ENCODE data around the gene GINM1. TPM values are rescaled to one million over a fixed set of nuclear protein-coding genes. Genes with fewer than 3 reads are reported as not detected.

Gene GINM1
- polyA plus RNA-seq (2013), result 25.6 and 25.7 TPM in 2 replicates

DNA sequence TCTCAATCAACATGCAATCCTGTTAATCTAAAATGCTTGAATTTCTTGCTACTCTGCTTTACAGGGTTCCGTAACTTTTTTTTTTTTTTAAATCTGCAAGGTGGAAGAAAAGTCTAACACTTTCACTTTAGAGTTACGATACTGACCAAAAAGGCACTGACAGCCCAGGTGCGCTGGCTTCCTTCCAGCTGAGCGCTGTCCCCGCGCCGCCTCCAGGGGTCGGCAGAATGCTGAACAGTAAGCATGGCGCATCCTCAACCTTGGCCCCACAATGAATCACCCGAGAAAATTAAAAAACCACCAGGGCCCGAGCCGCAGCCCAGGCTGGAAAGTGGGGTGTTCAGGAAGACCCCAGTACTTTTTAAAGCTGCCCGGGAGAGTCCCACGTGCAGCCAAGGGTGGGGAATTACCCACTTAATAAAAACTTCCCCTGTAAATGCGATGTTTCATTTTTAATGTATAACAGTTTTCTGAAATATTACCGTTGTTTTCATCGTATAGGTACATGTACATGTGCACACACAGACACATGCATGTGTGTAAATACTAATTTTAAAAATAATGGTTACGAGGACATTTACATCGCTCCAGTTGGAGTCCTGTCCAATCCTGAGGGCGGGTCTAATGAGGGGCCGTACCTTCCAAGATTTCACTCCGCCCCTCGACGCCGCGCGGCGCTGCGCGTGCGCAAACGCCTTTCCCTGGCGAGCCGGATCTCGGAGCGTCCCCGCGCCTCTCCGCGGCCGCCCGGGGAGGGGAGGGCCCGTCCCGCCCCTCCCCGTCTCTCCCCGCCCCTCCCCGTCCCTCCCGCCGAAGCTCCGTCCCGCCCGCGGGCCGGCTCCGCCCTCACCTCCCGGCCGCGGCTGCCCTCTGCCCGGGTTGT lies at the start of gene GINM1:
TSS of gene GINM1 (plus strand) at position 849 of the 883 bp plus-strand sequence. CDS start 40 bp downstream, outside the sequence.
- Histone ChIP-seq H2BK5ac (ENCODE audit: low read depth, low read length, poor library complexity) (peak within 1 kb of the TSS; percentile 91), H3K14ac (ENCODE audit: low read length) (peak within 1 kb of the TSS; percentile 88), H2AFZ (ENCODE audit: insufficient read depth, low read length, poor library complexity) (peak within 1 kb of the TSS; percentile 98), H3K18ac (ENCODE audit: low read length) (peak within 1 kb of the TSS; percentile 96), H2AK5ac (ENCODE audit: low read length) (no peak within 1 kb of the TSS), H3K9ac (ENCODE audit: low read length) (peak within 1 kb of the TSS; percentile 82), H4K12ac (ENCODE audit: low read depth, low read length) (peak within 1 kb of the TSS; percentile 74), H3K23ac (ENCODE audit: low read length) (no peak within 1 kb of the TSS), H2BK120ac (ENCODE audit: insufficient read depth, low read length, poor library complexity) (peak within 1 kb of the TSS; percentile 90), H3K4ac (ENCODE audit: low read depth, low read length) (peak within 1 kb of the TSS; percentile 57), H4K8ac (ENCODE audit: low read depth, low read length) (peak within 1 kb of the TSS; percentile 82), H3K27me3 (ENCODE audit: insufficient read depth, low read length) (no peaks in the 10 kb centered on the region), H3K79me2 (ENCODE audit: control insufficient read depth, insufficient read depth, low read length, poor library complexity) (peaks cover 7% of the 10 kb centered on the region), H3K4me2 (ENCODE audit: low read length) (peak within 1 kb of the TSS; percentile 92), H4K91ac (ENCODE audit: low read depth, low read length) (peak within 1 kb of the TSS; percentile 84), H3K4me3 (ENCODE audit: low read depth, low read length) (peak within 1 kb of the TSS; percentile 92), H3K4me1 (ENCODE audit: control insufficient read depth in 1 of 2, insufficient read depth in 2 of 2, low read length in 2 of 2) (no peaks in the 10 kb centered on the region), H3K79me1 (ENCODE audit: low read length) (peaks cover 7% of the 10 kb centered on the region), H3K27ac (ENCODE audit: low read depth, low read length) (peak within 1 kb of the TSS; percentile 72), H2BK12ac (ENCODE audit: low read length) (no peak within 1 kb of the TSS), H3K9me3 (ENCODE audit: insufficient read depth, low read depth, low read length) (no peaks in the 10 kb centered on the region), H3K36me3 (ENCODE audit: control insufficient read depth in 1 of 2, insufficient read depth in 2 of 2, low read length in 2 of 2) (no peaks in the 10 kb centered on the region)
- peak; percentile 96 to 99 for DNase-seq
- WGBS (ENCODE audit: extremely low coverage, insufficient coverage, insufficient read length), result no CpG with 5 or more reads among the region's 59 CpGs

GRCh38 chr6:149529650-149530049 lies 36.5 kb upstream of the GINM1 start:
- H3K18ac ChIP-seq (ENCODE audit: low read length), result no peak overlapping the region
- no peak overlapping the region for H3K4me3 ChIP-seq (ENCODE audit: low read depth, low read length)
- no peaks in the 10 kb centered on the region for H3K4me1 ChIP-seq (ENCODE audit: control insufficient read depth in 1 of 2, insufficient read depth in 2 of 2, low read length in 2 of 2)
- H3K79me2 ChIP-seq (ENCODE audit: control insufficient read depth, insufficient read depth, low read length, poor library complexity), result no peaks in the 10 kb centered on the region
- H2BK5ac ChIP-seq (ENCODE audit: low read depth, low read length, poor library complexity), result no peak overlapping the region
- no peak overlapping the region for H2BK12ac ChIP-seq (ENCODE audit: low read length)
- H2AFZ ChIP-seq (ENCODE audit: insufficient read depth, low read length, poor library complexity), result no peak overlapping the region
- no peaks in the 10 kb centered on the region for H3K79me1 ChIP-seq (ENCODE audit: low read length)
- no peaks in the 10 kb centered on the region for H3K27me3 ChIP-seq (ENCODE audit: insufficient read depth, low read length)
- no peak overlapping the region for H3K9ac ChIP-seq (ENCODE audit: low read length)
- no peak overlapping the region for H4K91ac ChIP-seq (ENCODE audit: low read depth, low read length)
- no peaks in the 10 kb centered on the region for H3K9me3 ChIP-seq (ENCODE audit: insufficient read depth, low read depth, low read length)
- H4K12ac ChIP-seq (ENCODE audit: low read depth, low read length), result no peak overlapping the region
- no peak overlapping the region for H3K27ac ChIP-seq (ENCODE audit: low read depth, low read length)
- H3K14ac ChIP-seq (ENCODE audit: low read length), result no peak overlapping the region
- no peak overlapping the region for H2BK120ac ChIP-seq (ENCODE audit: insufficient read depth, low read length, poor library complexity)
- no peak overlapping the region for H3K4me2 ChIP-seq (ENCODE audit: low read length)
- H3K4ac ChIP-seq (ENCODE audit: low read depth, low read length), result no peak overlapping the region
- H3K23ac ChIP-seq (ENCODE audit: low read length), result no peak overlapping the region
- no peak for DNase-seq
- peaks cover 19 to 22% of the 10 kb centered on the region in 2 experiments for H3K36me3 ChIP-seq (ENCODE audit: control insufficient read depth in 1 of 2, insufficient read depth in 2 of 2, low read length in 2 of 2)
- no CpG with 5 or more reads among the region's 5 CpGs for WGBS (ENCODE audit: extremely low coverage, insufficient coverage, insufficient read length)
- no peak overlapping the region for H2AK5ac ChIP-seq (ENCODE audit: low read length)
- H4K8ac ChIP-seq (ENCODE audit: low read depth, low read length), result no peak overlapping the region

GRCh38 chr6:149534742-149535141 lies 31.4 kb upstream of the GINM1 start:
- no peak overlapping the region for H3K14ac ChIP-seq (ENCODE audit: low read length)
- WGBS (ENCODE audit: extremely low coverage, insufficient coverage, insufficient read length), result no CpG with 5 or more reads among the region's 1 CpG

GRCh38 chr6:149541139-149541538 lies 25.0 kb upstream of the GINM1 start:
- Histone ChIP-seq H3K4me1 (ENCODE audit: control insufficient read depth in 1 of 2, insufficient read depth in 2 of 2, low read length in 2 of 2) (peaks cover 2 to 4% of the 10 kb centered on the region in 2 experiments), H2BK5ac (ENCODE audit: low read depth, low read length, poor library complexity) (no peak overlapping the region), H3K9ac (ENCODE audit: low read length) (no peak overlapping the region), H2BK12ac (ENCODE audit: low read length) (no peak overlapping the region), H3K27ac (ENCODE audit: low read depth, low read length) (no peak overlapping the region), H4K8ac (ENCODE audit: low read depth, low read length) (no peak overlapping the region), H3K14ac (ENCODE audit: low read length) (no peak overlapping the region), H4K91ac (ENCODE audit: low read depth, low read length) (no peak overlapping the region), H3K9me3 (ENCODE audit: insufficient read depth, low read depth, low read length) (no peaks in the 10 kb centered on the region), H3K18ac (ENCODE audit: low read length) (no peak overlapping the region), H4K12ac (ENCODE audit: low read depth, low read length) (no peak overlapping the region), H3K36me3 (ENCODE audit: control insufficient read depth in 1 of 2, insufficient read depth in 2 of 2, low read length in 2 of 2) (peaks cover 18 to 25% of the 10 kb centered on the region in 2 experiments), H3K4me2 (ENCODE audit: low read length) (no peak overlapping the region), H3K79me1 (ENCODE audit: low read length) (peaks cover 8% of the 10 kb centered on the region), H2BK120ac (ENCODE audit: insufficient read depth, low read length, poor library complexity) (no peak overlapping the region), H2AFZ (ENCODE audit: insufficient read depth, low read length, poor library complexity) (no peak overlapping the region), H2AK5ac (ENCODE audit: low read length) (no peak overlapping the region), H3K4ac (ENCODE audit: low read depth, low read length) (no peak overlapping the region), H3K79me2 (ENCODE audit: control insufficient read depth, insufficient read depth, low read length, poor library complexity) (peaks cover 8% of the 10 kb centered on the region), H3K27me3 (ENCODE audit: insufficient read depth, low read length) (no peaks in the 10 kb centered on the region), H3K4me3 (ENCODE audit: low read depth, low read length) (no peak overlapping the region), H3K23ac (ENCODE audit: low read length) (no peak overlapping the region)
- no peak for DNase-seq
- WGBS (ENCODE audit: extremely low coverage, insufficient coverage, insufficient read length), result no CpG with 5 or more reads among the region's 2 CpGs

More at GRCh38 chr6:149534742-149535141, 31.4 kb upstream of the GINM1 start:
- Histone ChIP-seq H3K9ac (ENCODE audit: low read length) (no peak overlapping the region), H3K27me3 (ENCODE audit: insufficient read depth, low read length) (no peaks in the 10 kb centered on the region), H2AK5ac (ENCODE audit: low read length) (no peak overlapping the region), H4K8ac (ENCODE audit: low read depth, low read length) (no peak overlapping the region), H2BK12ac (ENCODE audit: low read length) (no peak overlapping the region), H3K4me3 (ENCODE audit: low read depth, low read length) (no peak overlapping the region), H3K4me1 (ENCODE audit: control insufficient read depth in 1 of 2, insufficient read depth in 2 of 2, low read length in 2 of 2) (no peaks in the 10 kb centered on the region), H4K91ac (ENCODE audit: low read depth, low read length) (no peak overlapping the region), H3K9me3 (ENCODE audit: insufficient read depth, low read depth, low read length) (no peaks in the 10 kb centered on the region), H3K18ac (ENCODE audit: low read length) (no peak overlapping the region), H3K36me3 (ENCODE audit: control insufficient read depth in 1 of 2, insufficient read depth in 2 of 2, low read length in 2 of 2) (peaks cover 25 to 37% of the 10 kb centered on the region in 2 experiments), H4K12ac (ENCODE audit: low read depth, low read length) (no peak overlapping the region), H3K23ac (ENCODE audit: low read length) (no peak overlapping the region), H3K4me2 (ENCODE audit: low read length) (no peak overlapping the region), H3K79me2 (ENCODE audit: control insufficient read depth, insufficient read depth, low read length, poor library complexity) (no peaks in the 10 kb centered on the region), H3K4ac (ENCODE audit: low read depth, low read length) (no peak overlapping the region), H3K27ac (ENCODE audit: low read depth, low read length) (no peak overlapping the region), H2BK5ac (ENCODE audit: low read depth, low read length, poor library complexity) (no peak overlapping the region), H3K79me1 (ENCODE audit: low read length) (no peaks in the 10 kb centered on the region), H2AFZ (ENCODE audit: insufficient read depth, low read length, poor library complexity) (no peak overlapping the region), H2BK120ac (ENCODE audit: insufficient read depth, low read length, poor library complexity) (no peak overlapping the region)
- DNase-seq, result no peak
